Measurements from ENCODE around the gene HPX.

HPX gene

GRCh38 chr11:6440906-6441358 is at the start of gene HPX:
TSS of gene HPX (minus strand) at chr11:6440987. CDS start at chr11:6440963, 24 bp downstream.
- DNase-seq (ENCODE audit: low spot score) = no peak
- in situ Hi-C loops (cut with MboI; ENCODE audit: low pct_unique_long_range_greater_than_20kb, low sequenced_read_pairs, unreplicated experiment) = loop anchor here (10.0 kb wide), 1 partner anchor 56 kb away; no protein-coding TSS in a partner anchor

GRCh38 chr11:6489306-6489705 is 48.5 kb upstream of the HPX start:
- no peak for DNase-seq (ENCODE audit: low spot score)
- in situ Hi-C loops (cut with MboI; ENCODE audit: low pct_unique_long_range_greater_than_20kb, low sequenced_read_pairs, unreplicated experiment) = no loop called here
- TF ChIP-seq CTCF (IDR thresholded peaks at IDR 0.05; ENCODE audit: extremely low read depth, insufficient read depth, missing control alignments) = no peak

More at GRCh38 chr11:6440906-6441358, at the start of gene HPX:
- no peak for TF ChIP-seq CTCF (IDR thresholded peaks at IDR 0.05; ENCODE audit: extremely low read depth, insufficient read depth, missing control alignments)

- no peak for TF ChIP-seq CTCF (IDR thresholded peaks at IDR 0.05; ENCODE audit: extremely low read depth, insufficient read depth, missing control alignments)
- DNase-seq (ENCODE audit: low spot score) = no peak
- in situ Hi-C loops (cut with MboI; ENCODE audit: low pct_unique_long_range_greater_than_20kb, low sequenced_read_pairs, unreplicated experiment) = no loop called here
Observed at GRCh38 chr11:6488821-6489220, 48.0 kb upstream of the HPX start.

GRCh38 chr11:6488342-6488741 is 47.6 kb upstream of the HPX start:
- no peak for TF ChIP-seq CTCF (IDR thresholded peaks at IDR 0.05; ENCODE audit: extremely low read depth, insufficient read depth, missing control alignments)
- in situ Hi-C loops (cut with MboI; ENCODE audit: low pct_unique_long_range_greater_than_20kb, low sequenced_read_pairs, unreplicated experiment) = no loop called here
- DNase-seq (ENCODE audit: low spot score) = no peak

GRCh38 chr11:6486938-6487337 is 46.2 kb upstream of the HPX start:
- no peak for DNase-seq (ENCODE audit: low spot score)
- TF ChIP-seq CTCF (IDR thresholded peaks at IDR 0.05; ENCODE audit: extremely low read depth, insufficient read depth, missing control alignments) = no peak
- in situ Hi-C loops (cut with MboI; ENCODE audit: low pct_unique_long_range_greater_than_20kb, low sequenced_read_pairs, unreplicated experiment) = no loop called here

GRCh38 chr11:6486256-6486655 is 45.5 kb upstream of the HPX start:
- no peak for DNase-seq (ENCODE audit: low spot score)
- no peak for TF ChIP-seq CTCF (IDR thresholded peaks at IDR 0.05; ENCODE audit: extremely low read depth, insufficient read depth, missing control alignments)
- in situ Hi-C loops (cut with MboI; ENCODE audit: low pct_unique_long_range_greater_than_20kb, low sequenced_read_pairs, unreplicated experiment) = no loop called here

- TF ChIP-seq CTCF (IDR thresholded peaks at IDR 0.05; ENCODE audit: extremely low read depth, insufficient read depth, missing control alignments) = no peak
- in situ Hi-C loops (cut with MboI; ENCODE audit: low pct_unique_long_range_greater_than_20kb, low sequenced_read_pairs, unreplicated experiment) = no loop called here
- no peak for DNase-seq (ENCODE audit: low spot score)
Observed at GRCh38 chr11:6485661-6486060, 44.9 kb upstream of the HPX start.
